ENCODE results near the gene GABRB3. TPM values are rescaled to one million over a fixed set of nuclear protein-coding genes. Genes with fewer than 3 reads are reported as not detected.

Gene GABRB3
- total and polyA plus RNA-seq, 4 donors, result 0.81 to 5.5 (median 3.6) TPM

DNA sequence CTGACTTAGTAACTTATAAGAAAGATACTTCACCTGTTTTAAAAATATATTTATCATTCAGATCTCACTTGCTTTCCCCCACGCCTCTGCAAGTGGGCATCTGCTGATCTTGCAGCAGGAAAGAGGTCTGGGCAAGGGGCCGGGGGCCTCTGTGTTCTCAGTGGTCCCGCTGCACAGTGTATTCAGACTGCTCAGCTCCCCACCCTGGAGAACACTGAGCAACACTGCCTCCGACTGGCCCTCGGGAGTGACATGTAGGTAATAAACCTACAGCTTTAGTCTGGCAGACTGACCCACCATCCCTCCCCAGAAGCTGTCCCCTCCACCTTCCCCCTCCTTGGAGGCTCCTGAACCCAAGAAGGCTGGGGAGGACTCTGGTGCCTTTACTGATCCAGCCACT lies 43.8 kb downstream of the GABRB3 start:
- H3K4me3 ChIP-seq, result no peak overlapping the region
- no peak overlapping the region for H3K9ac ChIP-seq (ENCODE audit: insufficient read depth in 1 of 2, low read length in 2 of 2)
- H3K9me3 ChIP-seq (ENCODE audit: control insufficient read depth in 4 of 4, insufficient read depth in 3 of 4, low read length in 3 of 4), result peaks cover 0 to 6% (median 0%) of the 10 kb centered on the region in 4 donors
- H3K4me1 ChIP-seq (ENCODE audit: control insufficient read depth in 5 of 5, insufficient read depth in 5 of 5, low read length in 5 of 5), result no peaks in the 10 kb centered on the region
- no peaks in the 10 kb centered on the region for H3K27me3 ChIP-seq (ENCODE audit: control insufficient read depth in 3 of 3, insufficient read depth in 3 of 3, low read length in 2 of 3)
- no peak overlapping the region for H3K27ac ChIP-seq (ENCODE audit: low read depth in 1 of 2, low read length in 1 of 2)
- H3K36me3 ChIP-seq (ENCODE audit: control insufficient read depth in 4 of 4, insufficient read depth in 4 of 4, low read length in 4 of 4), result no peaks in the 10 kb centered on the region
- TF ChIP-seq CTCF (IDR thresholded peaks at IDR 0.05; ENCODE audit: control extremely low read depth, extremely low read depth), result no peak
- 73 to 80% methylated on average over 5 of the region's 5 CpGs for WGBS, 2 donors
- DNase-seq (no peak), ATAC-seq (ENCODE audit: insufficient read depth, low FRiP score) (no peak)

DNA sequence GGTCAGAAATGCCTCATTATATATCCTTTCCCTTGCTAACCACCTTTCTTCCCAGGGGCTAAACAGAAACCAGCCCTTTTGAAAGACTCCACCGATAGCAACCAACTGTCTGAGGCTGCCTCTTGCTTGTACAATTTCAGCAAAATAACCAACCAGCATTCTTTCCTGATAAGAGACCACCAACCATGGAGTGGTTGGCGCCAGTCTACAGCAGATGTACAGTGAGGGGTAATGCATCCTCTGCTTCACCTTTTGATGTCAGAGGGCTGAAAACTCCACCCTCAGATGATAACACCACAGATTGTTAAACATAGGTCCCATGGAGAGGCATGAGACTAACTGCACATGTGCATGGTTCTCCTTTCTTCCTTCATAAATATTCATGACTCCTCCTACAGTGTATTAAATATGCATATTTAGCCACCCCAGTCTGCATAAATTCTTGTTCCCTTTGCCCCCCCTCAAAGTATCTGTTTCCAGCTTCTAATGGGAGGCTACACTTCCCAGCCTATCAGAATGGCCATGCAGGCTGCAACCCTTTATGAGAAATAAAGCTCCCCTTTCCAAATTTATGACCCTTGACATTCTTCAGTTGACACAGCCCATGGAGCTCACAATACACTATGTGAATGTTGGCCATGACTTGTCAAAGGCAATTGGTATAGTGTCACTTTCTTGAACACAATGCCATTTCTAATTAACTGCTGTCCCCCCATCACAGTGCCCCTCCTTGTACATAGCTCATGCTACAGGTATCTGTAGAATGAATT lies 48.3 kb downstream of the GABRB3 start:
- DNase-seq, result no peak
- TF ChIP-seq CTCF (IDR thresholded peaks at IDR 0.05; ENCODE audit: control extremely low read depth, extremely low read depth), result no peak
- 85 to 91% methylated on average over 2 of the region's 2 CpGs for WGBS, 2 donors

DNA sequence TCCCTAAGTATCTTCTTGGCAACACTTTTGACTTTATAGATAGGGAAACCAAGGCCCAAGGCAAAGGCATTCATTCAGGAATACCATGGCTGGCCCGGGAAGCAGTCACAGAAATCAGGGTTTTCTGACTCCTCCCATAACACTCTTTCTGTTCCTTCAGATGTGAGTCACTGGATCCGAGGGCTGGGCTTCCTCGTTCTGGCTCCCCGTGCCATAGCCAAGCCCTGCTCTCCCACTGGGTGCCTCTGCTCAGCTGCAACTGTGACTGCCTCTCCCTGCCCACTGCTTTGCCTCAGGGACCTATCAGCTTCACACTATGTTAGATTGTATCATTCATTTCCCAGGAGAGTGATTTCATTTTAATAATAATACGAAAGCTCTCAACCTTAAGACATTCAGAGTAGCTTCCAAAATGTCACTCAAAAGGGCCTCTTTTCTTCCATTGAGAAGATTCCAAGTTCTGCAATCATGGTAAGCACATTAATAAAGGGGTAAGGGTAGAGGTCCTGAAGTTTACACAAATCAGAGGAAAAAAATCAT lies 50.2 kb downstream of the GABRB3 start:
- Histone ChIP-seq H3K27ac (ENCODE audit: low read depth in 1 of 2, low read length in 1 of 2) (no peak overlapping the region), H3K4me3 (no peak overlapping the region), H3K27me3 (ENCODE audit: control insufficient read depth in 3 of 3, insufficient read depth in 3 of 3, low read length in 2 of 3) (no peaks in the 10 kb centered on the region), H3K9ac (ENCODE audit: insufficient read depth in 1 of 2, low read length in 2 of 2) (no peak overlapping the region), H3K9me3 (ENCODE audit: control insufficient read depth in 4 of 4, insufficient read depth in 3 of 4, low read length in 3 of 4) (no peaks in the 10 kb centered on the region), H3K36me3 (ENCODE audit: control insufficient read depth in 4 of 4, insufficient read depth in 4 of 4, low read length in 4 of 4) (no peaks in the 10 kb centered on the region), H3K4me1 (ENCODE audit: control insufficient read depth in 5 of 5, insufficient read depth in 5 of 5, low read length in 5 of 5) (no peaks in the 10 kb centered on the region)
- DNase-seq, result no peak
- WGBS, 2 donors, result 42 to 43% methylated on average over 5 of the region's 5 CpGs
- no peak for ATAC-seq (ENCODE audit: insufficient read depth, low FRiP score)
- no peak for TF ChIP-seq CTCF (IDR thresholded peaks at IDR 0.05; ENCODE audit: control extremely low read depth, extremely low read depth)

More for the DNA sequence above, 48.3 kb downstream of the GABRB3 start:
- Histone ChIP-seq H3K9me3 (ENCODE audit: control insufficient read depth in 4 of 4, insufficient read depth in 3 of 4, low read length in 3 of 4) (peaks cover 0 to under 1% (median 0%) of the 10 kb centered on the region in 4 donors), H3K27ac (ENCODE audit: low read depth in 1 of 2, low read length in 1 of 2) (no peak overlapping the region), H3K36me3 (ENCODE audit: control insufficient read depth in 4 of 4, insufficient read depth in 4 of 4, low read length in 4 of 4) (no peaks in the 10 kb centered on the region), H3K4me1 (ENCODE audit: control insufficient read depth in 5 of 5, insufficient read depth in 5 of 5, low read length in 5 of 5) (no peaks in the 10 kb centered on the region), H3K9ac (ENCODE audit: insufficient read depth in 1 of 2, low read length in 2 of 2) (no peak overlapping the region), H3K27me3 (ENCODE audit: control insufficient read depth in 3 of 3, insufficient read depth in 3 of 3, low read length in 2 of 3) (no peaks in the 10 kb centered on the region), H3K4me3 (no peak overlapping the region)
- no peak for ATAC-seq (ENCODE audit: insufficient read depth, low FRiP score)

Measured in lung (tissue), 12 donors.